ENCODE results near the gene SIRPA.

Gene SIRPA

GRCh38 chr20:1939270-1939595 lies 44.0 kb downstream of the SIRPA start:
- no peak for TF ChIP-seq CTCF (IDR thresholded peaks at IDR 0.05; ENCODE audit: low read depth, low read length, missing control alignments)
- DNase-seq (ENCODE audit: extremely low read depth, low read depth), result no peak
- H3K4me3 ChIP-seq (replicated peaks; ENCODE audit: low read depth, low read length), result no peak overlapping the region

GRCh38 chr20:1940581-1940980 lies 45.4 kb downstream of the SIRPA start:
- no peak for TF ChIP-seq CTCF (IDR thresholded peaks at IDR 0.05; ENCODE audit: low read depth, low read length, missing control alignments)

GRCh38 chr20:1941226-1941625 lies 46.0 kb downstream of the SIRPA start:
- TF ChIP-seq CTCF (IDR thresholded peaks at IDR 0.05; ENCODE audit: low read depth, low read length, missing control alignments), result no peak
- DNase-seq (ENCODE audit: extremely low read depth, low read depth), result no peak
- no peak overlapping the region for H3K4me3 ChIP-seq (replicated peaks; ENCODE audit: low read depth, low read length)

More at GRCh38 chr20:1940581-1940980, 45.4 kb downstream of the SIRPA start:
- DNase-seq (ENCODE audit: extremely low read depth, low read depth), result no peak
- H3K4me3 ChIP-seq (replicated peaks; ENCODE audit: low read depth, low read length), result no peak overlapping the region

- DNase-seq (ENCODE audit: extremely low read depth, low read depth), result no peak
- no peak for TF ChIP-seq CTCF (IDR thresholded peaks at IDR 0.05; ENCODE audit: low read depth, low read length, missing control alignments)
Observed at GRCh38 chr20:1942061-1942460, 46.9 kb downstream of the SIRPA start.

GRCh38 chr20:1942486-1943274 lies 47.5 kb downstream of the SIRPA start:
- no peak for TF ChIP-seq CTCF (IDR thresholded peaks at IDR 0.05; ENCODE audit: low read depth, low read length, missing control alignments)
- DNase-seq (ENCODE audit: extremely low read depth, low read depth), result no peak
- H3K4me3 ChIP-seq (replicated peaks; ENCODE audit: low read depth, low read length), result no peak overlapping the region

More at GRCh38 chr20:1942061-1942460, 46.9 kb downstream of the SIRPA start:
- H3K4me3 ChIP-seq (replicated peaks; ENCODE audit: low read depth, low read length), result no peak overlapping the region

GRCh38 chr20:1943275-1944002 lies 48.2 kb downstream of the SIRPA start:
- TF ChIP-seq CTCF (IDR thresholded peaks at IDR 0.05; ENCODE audit: low read depth, low read length, missing control alignments), result no peak
- no peak for DNase-seq (ENCODE audit: extremely low read depth, low read depth)
- no peak overlapping the region for H3K4me3 ChIP-seq (replicated peaks; ENCODE audit: low read depth, low read length)
